Measurements from ENCODE around the gene FYCO1. TPM values are rescaled to one million over a fixed set of nuclear protein-coding genes. Genes with fewer than 3 reads are reported as not detected.

Gene FYCO1
- polyA plus RNA-seq, 1 donor (not counting 4 experiments of a cell fraction or from before 2014, with no cell fraction given): 6.1 TPM

DNA sequence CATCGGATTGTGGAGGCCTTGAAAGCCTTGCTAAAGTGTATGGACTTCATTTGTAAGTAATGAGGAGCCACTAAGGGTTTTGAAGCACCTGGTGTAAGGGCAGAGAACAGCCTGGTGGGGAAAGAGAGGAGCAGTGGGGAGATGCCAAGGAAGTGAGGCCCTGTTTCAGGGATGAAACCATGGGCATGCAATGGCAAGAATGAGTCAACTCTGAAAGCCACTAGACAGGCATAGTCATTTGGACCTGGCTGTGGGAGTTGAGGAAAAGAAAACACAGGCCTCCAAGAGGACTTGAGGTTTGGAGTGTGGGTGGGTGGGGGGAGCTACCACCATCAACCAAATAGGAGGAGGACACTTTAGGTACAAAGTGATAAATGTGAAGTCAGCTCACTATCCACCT is 24.1 kb upstream of the FYCO1 start:
- Histone ChIP-seq H3K9me1 (ENCODE audit: control insufficient read depth, extremely low read depth, insufficient read depth, low read length) (no peaks in the 10 kb centered on the region), H3K27me3 (ENCODE audit: control insufficient read depth, extremely low read depth, insufficient read depth, low read length) (peaks cover 3% of the 10 kb centered on the region), H3K9me3 (ENCODE audit: control insufficient read depth, low read depth, low read length) (no peaks in the 10 kb centered on the region), H3K27ac (ENCODE audit: control insufficient read depth, insufficient read depth, low read length) (no peak overlapping the region), H3K4me2 (ENCODE audit: control insufficient read depth, extremely low read depth, insufficient read depth, low read depth, low read length) (no peak overlapping the region), H3K36me3 (ENCODE audit: control insufficient read depth in 2 of 2, extremely low read depth in 1 of 2, insufficient read depth in 2 of 2, low read length in 2 of 2) (no peaks in the 10 kb centered on the region), H3K4me3 (ENCODE audit: control insufficient read depth in 2 of 3, extremely low read depth in 1 of 3, insufficient read depth in 2 of 3, low read depth in 1 of 3, low read length in 3 of 3) (no peak overlapping the region), H3K9ac (ENCODE audit: control insufficient read depth, extremely low read depth, insufficient read depth, low read length) (no peak overlapping the region), H2AFZ (ENCODE audit: control insufficient read depth, low read length) (no peak overlapping the region), H4K20me1 (ENCODE audit: control insufficient read depth, extremely low read depth, insufficient read depth, low read length) (no peaks in the 10 kb centered on the region), H3K79me2 (ENCODE audit: control insufficient read depth, insufficient read depth, low read length) (no peaks in the 10 kb centered on the region), H3K4me1 (ENCODE audit: control insufficient read depth, extremely low read depth, insufficient read depth, low read length) (no peaks in the 10 kb centered on the region)
- dilution Hi-C loops (cut with MboI; ENCODE audit: extremely low pct_ligation_motif_present, low sequenced_read_pairs): no loop called here
- DNase-seq (ENCODE audit: low read depth, low spot score) (no peak), FAIRE-seq (no peak)
- TF ChIP-seq, protein P1, sequence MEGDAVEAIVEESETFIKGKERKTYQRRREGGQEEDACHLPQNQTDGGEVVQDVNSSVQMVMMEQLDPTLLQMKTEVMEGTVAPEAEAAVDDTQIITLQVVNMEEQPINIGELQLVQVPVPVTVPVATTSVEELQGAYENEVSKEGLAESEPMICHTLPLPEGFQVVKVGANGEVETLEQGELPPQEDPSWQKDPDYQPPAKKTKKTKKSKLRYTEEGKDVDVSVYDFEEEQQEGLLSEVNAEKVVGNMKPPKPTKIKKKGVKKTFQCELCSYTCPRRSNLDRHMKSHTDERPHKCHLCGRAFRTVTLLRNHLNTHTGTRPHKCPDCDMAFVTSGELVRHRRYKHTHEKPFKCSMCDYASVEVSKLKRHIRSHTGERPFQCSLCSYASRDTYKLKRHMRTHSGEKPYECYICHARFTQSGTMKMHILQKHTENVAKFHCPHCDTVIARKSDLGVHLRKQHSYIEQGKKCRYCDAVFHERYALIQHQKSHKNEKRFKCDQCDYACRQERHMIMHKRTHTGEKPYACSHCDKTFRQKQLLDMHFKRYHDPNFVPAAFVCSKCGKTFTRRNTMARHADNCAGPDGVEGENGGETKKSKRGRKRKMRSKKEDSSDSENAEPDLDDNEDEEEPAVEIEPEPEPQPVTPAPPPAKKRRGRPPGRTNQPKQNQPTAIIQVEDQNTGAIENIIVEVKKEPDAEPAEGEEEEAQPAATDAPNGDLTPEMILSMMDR (optimal IDR thresholded peaks at IDR 0.05 in 1 of 3, IDR thresholded peaks at IDR 0.05 in 1 of 3, conservative IDR thresholded peaks at IDR 0.05 in 1 of 3; ENCODE audit: extremely low read depth in 1 of 3, insufficient read depth in 2 of 3, low read length in 3 of 3): no peak
- TF ChIP-seq EZH2 (IDR thresholded peaks at IDR 0.05; ENCODE audit: low read length): no peak

DNA sequence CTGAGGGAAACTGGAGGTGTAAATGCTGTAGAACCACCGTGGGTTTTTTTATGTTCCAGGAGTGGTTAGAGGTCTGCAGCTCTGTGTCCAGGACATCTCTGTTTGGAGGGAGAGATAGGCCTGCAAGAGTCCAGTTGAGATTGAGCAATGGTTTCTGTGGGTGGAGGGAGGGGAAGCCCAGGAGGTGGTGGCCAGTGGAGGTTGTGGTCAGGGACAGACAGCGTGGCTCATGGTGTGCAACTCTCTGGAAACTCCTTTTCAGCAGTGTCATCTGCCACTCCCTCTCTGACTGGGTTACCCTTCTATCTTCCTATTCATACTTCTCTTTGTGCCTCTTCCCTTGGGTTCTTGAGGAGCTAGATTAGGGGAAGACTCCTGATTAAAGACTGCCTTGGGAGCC is 22.1 kb upstream of the FYCO1 start:
- H3K79me2 ChIP-seq (ENCODE audit: control insufficient read depth, insufficient read depth, low read length): no peaks in the 10 kb centered on the region
- no peaks in the 10 kb centered on the region for H3K9me3 ChIP-seq (ENCODE audit: control insufficient read depth, low read depth, low read length)
- H3K4me1 ChIP-seq (ENCODE audit: control insufficient read depth, extremely low read depth, insufficient read depth, low read length): no peaks in the 10 kb centered on the region
- TF ChIP-seq, protein P1 (optimal IDR thresholded peaks at IDR 0.05 in 1 of 3, IDR thresholded peaks at IDR 0.05 in 1 of 3, conservative IDR thresholded peaks at IDR 0.05 in 1 of 3; ENCODE audit: extremely low read depth in 1 of 3, insufficient read depth in 2 of 3, low read length in 3 of 3): no peak
- peaks cover 5% of the 10 kb centered on the region for H3K27me3 ChIP-seq (ENCODE audit: control insufficient read depth, extremely low read depth, insufficient read depth, low read length)
- no peak overlapping the region for H3K27ac ChIP-seq (ENCODE audit: control insufficient read depth, insufficient read depth, low read length)
- no peak overlapping the region for H3K4me3 ChIP-seq (ENCODE audit: control insufficient read depth in 2 of 3, extremely low read depth in 1 of 3, insufficient read depth in 2 of 3, low read depth in 1 of 3, low read length in 3 of 3)
- no peak for FAIRE-seq
- no peaks in the 10 kb centered on the region for H3K36me3 ChIP-seq (ENCODE audit: control insufficient read depth in 2 of 2, extremely low read depth in 1 of 2, insufficient read depth in 2 of 2, low read length in 2 of 2)
- no peak overlapping the region for H3K9ac ChIP-seq (ENCODE audit: control insufficient read depth, extremely low read depth, insufficient read depth, low read length)
- no peaks in the 10 kb centered on the region for H3K9me1 ChIP-seq (ENCODE audit: control insufficient read depth, extremely low read depth, insufficient read depth, low read length)
- H4K20me1 ChIP-seq (ENCODE audit: control insufficient read depth, extremely low read depth, insufficient read depth, low read length): no peaks in the 10 kb centered on the region
- no peak overlapping the region for H2AFZ ChIP-seq (ENCODE audit: control insufficient read depth, low read length)
- H3K4me2 ChIP-seq (ENCODE audit: control insufficient read depth, extremely low read depth, insufficient read depth, low read depth, low read length): no peak overlapping the region
- no peak for DNase-seq (ENCODE audit: low read depth, low spot score)
- dilution Hi-C loops (cut with MboI; ENCODE audit: extremely low pct_ligation_motif_present, low sequenced_read_pairs): no loop called here
